Measurements from ENCODE around the gene KIFC3. TPM values are rescaled to one million over a fixed set of nuclear protein-coding genes. Genes with fewer than 3 reads are reported as not detected.
"Not testable (repeated sequence)": the region's sequence is repeated elsewhere in the genome, so short reads cannot be mapped to it uniquely, and the experiment has no call there.

Gene KIFC3
- polyA plus RNA-seq, 1 experiment, result 60.5 TPM

GRCh38 chr16:57838161-57838560, 35.9 kb upstream of the KIFC3 start:
- Histone ChIP-seq H3K27me3 (ENCODE audit: control insufficient read depth, insufficient read depth, low read length) (no peaks in the 10 kb centered on the region), H3K36me3 (ENCODE audit: control insufficient read depth, insufficient read depth, low read length) (no peaks in the 10 kb centered on the region), H3K4me3 (ENCODE audit: low read depth, low read length) (no peak overlapping the region)
- CTCF ChIA-PET, result interaction anchor here (0.6 kb wide), 1 partner anchor 173 kb away, joined by 3 read pairs; no protein-coding TSS in a partner anchor
- TF ChIP-seq CTCF (IDR thresholded peaks at IDR 0.05; ENCODE audit: insufficient read depth, low read depth, low read length), result no peak
- POLR2A ChIA-PET, result no interaction called here
- DNase-seq (ENCODE audit: low read depth), result no peak

- ChIA-PET CTCF (no interaction called here), POLR2A (no interaction called here)
- Histone ChIP-seq H3K27me3 (ENCODE audit: control insufficient read depth, insufficient read depth, low read length) (no peaks in the 10 kb centered on the region), H3K4me3 (ENCODE audit: low read depth, low read length) (no peak overlapping the region), H3K36me3 (ENCODE audit: control insufficient read depth, insufficient read depth, low read length) (no peaks in the 10 kb centered on the region)
- TF ChIP-seq CTCF (IDR thresholded peaks at IDR 0.05; ENCODE audit: insufficient read depth, low read depth, low read length), result no peak
- DNase-seq (ENCODE audit: low read depth), result no peak
Measured at GRCh38 chr16:57837305-57838125, 35.2 kb upstream of the KIFC3 start.

GRCh38 chr16:57835439-57835838, 33.1 kb upstream of the KIFC3 start:
- H3K4me3 ChIP-seq (ENCODE audit: low read depth, low read length); H3K36me3 ChIP-seq (ENCODE audit: control insufficient read depth, insufficient read depth, low read length); POLR2A ChIA-PET; CTCF ChIA-PET; H3K27me3 ChIP-seq (ENCODE audit: control insufficient read depth, insufficient read depth, low read length): not testable (repeated sequence)
- DNase-seq (ENCODE audit: low read depth), result peak; percentile 44

- Histone ChIP-seq H3K4me3 (ENCODE audit: low read depth, low read length) (no peak overlapping the region), H3K36me3 (ENCODE audit: control insufficient read depth, insufficient read depth, low read length) (no peaks in the 10 kb centered on the region), H3K27me3 (ENCODE audit: control insufficient read depth, insufficient read depth, low read length) (no peaks in the 10 kb centered on the region)
- ChIA-PET POLR2A (no interaction called here), CTCF (no interaction called here)
- no peak for DNase-seq (ENCODE audit: low read depth)
- TF ChIP-seq CTCF (IDR thresholded peaks at IDR 0.05; ENCODE audit: insufficient read depth, low read depth, low read length), result no peak
Measured at GRCh38 chr16:57834936-57835335, 32.6 kb upstream of the KIFC3 start.

GRCh38 chr16:57830890-57831484, 28.7 kb upstream of the KIFC3 start:
- Histone ChIP-seq H3K27me3 (ENCODE audit: control insufficient read depth, insufficient read depth, low read length) (no peaks in the 10 kb centered on the region; the same call in 1 of the 2 replicates), H3K4me3 (ENCODE audit: low read depth, low read length) (no peak overlapping the region), H3K36me3 (ENCODE audit: control insufficient read depth, insufficient read depth, low read length) (no peaks in the 10 kb centered on the region)
- POLR2A ChIA-PET, result no interaction called here
- DNase-seq (ENCODE audit: low read depth), result no peak
- TF ChIP-seq CTCF (IDR thresholded peaks at IDR 0.05; ENCODE audit: insufficient read depth, low read depth, low read length), result no peak
- CTCF ChIA-PET, result no interaction called here

All from BJ (cell line).